Cardiac fibroblast (primary cell): Measurements from ENCODE around the gene FAM124A.

Experiments
- DNase-seq, 2 donors: peaks; one replicate each; pipeline versions ENCODE4 v3.0.0 to v3.0.0-alpha.2; 2010; ENCODE audit warnings: low read depth in 2 of 2
- H3K4me3 ChIP-seq, 2 donors: replicated peaks in 1 of 2; 1 replicate in 1 of 2; 2 replicates in 1 of 2; pipeline ENCODE4 v1.5.1; 2011; ENCODE audit warnings: low read depth in 2 of 2, low read length in 2 of 2, mild to moderate bottlenecking in 2 of 2, moderate library complexity in 1 of 2
- TF ChIP-seq, protein P1 (sequence below): IDR thresholded peaks from one replicate; pipeline ENCODE4 v1.5.1; 2011; ENCODE audit warnings: low read depth, mild to moderate bottlenecking, low read length, inconsistent platforms

The FAM124A gene

DNA sequence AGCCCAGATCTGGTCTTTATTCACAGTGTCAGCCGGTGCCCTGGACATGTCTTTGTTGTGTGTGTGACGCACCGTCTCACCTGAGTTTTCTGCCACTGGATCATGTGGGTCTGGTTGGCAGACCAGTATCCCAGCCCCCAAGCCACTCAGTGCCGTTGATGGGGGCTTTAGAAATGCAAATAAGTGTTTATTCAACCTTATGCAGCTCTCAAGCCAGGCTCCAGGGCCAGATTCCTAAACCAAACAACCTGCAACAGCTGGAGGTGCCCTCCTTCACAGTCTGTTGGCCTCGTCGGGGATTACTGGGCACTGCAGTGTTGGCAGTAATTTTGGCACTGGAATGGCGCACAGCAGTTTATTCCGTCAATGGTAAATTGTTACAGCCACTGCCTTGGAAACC lies 21.6 kb downstream of the FAM124A start:
- no peak overlapping the region for H3K4me3 ChIP-seq
- no peak for DNase-seq
- TF ChIP-seq, protein P1, sequence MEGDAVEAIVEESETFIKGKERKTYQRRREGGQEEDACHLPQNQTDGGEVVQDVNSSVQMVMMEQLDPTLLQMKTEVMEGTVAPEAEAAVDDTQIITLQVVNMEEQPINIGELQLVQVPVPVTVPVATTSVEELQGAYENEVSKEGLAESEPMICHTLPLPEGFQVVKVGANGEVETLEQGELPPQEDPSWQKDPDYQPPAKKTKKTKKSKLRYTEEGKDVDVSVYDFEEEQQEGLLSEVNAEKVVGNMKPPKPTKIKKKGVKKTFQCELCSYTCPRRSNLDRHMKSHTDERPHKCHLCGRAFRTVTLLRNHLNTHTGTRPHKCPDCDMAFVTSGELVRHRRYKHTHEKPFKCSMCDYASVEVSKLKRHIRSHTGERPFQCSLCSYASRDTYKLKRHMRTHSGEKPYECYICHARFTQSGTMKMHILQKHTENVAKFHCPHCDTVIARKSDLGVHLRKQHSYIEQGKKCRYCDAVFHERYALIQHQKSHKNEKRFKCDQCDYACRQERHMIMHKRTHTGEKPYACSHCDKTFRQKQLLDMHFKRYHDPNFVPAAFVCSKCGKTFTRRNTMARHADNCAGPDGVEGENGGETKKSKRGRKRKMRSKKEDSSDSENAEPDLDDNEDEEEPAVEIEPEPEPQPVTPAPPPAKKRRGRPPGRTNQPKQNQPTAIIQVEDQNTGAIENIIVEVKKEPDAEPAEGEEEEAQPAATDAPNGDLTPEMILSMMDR, result no peak

DNA sequence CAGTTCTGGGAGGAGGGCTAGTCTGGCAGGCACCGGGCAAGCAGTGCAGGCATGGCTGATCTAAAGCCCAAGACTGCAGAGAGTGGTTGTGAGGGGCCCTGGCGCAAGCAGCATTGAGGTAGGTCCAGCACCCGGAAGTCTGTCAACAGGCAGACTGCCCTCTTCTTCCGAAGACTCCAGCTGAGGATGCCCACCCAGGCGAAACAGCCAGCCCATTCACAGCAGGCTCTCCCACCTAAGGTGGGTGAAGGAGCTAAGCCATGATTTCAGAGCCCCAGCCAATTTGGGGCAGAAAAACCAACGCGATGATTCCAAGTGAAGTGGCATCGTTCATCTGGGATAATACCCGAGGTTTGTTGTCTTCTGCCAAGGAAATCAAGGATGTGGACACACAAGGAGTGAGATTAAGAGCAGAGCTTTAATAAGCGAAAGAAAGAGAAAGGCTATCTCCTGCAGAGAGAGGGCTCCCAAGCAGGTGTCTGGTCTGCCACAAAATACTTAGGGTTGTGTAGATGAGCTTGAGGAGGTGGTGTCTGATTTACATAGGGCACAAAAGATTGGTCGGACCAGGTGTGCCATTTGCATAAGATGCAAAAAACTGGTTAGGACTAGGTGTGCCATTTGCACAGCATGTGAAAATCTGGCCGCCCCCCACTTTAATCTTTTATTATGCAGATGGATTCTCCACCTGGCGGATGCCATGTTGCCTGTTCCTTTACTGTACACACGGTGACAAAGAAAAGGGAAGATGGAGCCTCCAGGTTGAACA lies 22.6 kb downstream of the FAM124A start:
- TF ChIP-seq, protein P1, result no peak
- H3K4me3 ChIP-seq, result no peak overlapping the region
- no peak for DNase-seq

DNA sequence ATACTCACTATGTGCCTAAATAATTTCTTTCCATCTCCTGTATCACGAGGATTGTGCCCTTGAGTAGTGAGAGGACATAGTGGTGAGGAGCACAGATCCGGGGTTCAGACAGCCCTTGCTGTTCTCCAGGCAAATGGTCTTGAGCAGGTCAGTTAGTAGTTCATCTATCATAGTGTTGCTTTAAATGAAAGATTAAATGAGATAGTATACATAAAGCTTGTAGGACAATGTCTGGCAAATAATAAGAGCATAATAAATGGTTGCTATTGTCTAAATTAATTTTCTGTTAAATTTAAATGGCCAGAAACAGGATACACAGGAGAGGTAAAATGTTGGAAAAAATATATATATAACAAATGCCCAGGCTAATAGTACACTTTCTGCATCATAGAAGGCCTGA lies 23.4 kb downstream of the FAM124A start:
- DNase-seq, result no peak
- H3K4me3 ChIP-seq, result no peak overlapping the region
- TF ChIP-seq, protein P1, result no peak

DNA sequence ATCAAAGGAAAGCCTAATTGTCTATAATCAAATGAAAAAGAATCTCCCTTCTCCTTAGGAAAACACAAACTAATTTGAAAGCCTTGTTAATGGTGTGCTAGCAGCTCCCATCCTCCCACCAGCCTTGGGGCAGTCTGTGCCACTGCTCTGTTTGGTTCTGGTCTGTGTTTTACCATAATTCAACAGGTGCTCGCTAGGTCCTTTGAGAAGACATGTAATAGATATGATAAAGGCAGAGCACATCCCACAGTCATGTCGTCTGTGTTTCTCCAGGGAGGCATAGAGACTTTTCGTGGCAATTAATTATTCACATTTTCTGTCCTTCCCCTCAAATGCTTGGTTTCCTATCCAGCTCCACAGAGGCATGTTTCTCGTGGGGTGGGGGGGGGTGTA lies 23.8 kb downstream of the FAM124A start:
- H3K4me3 ChIP-seq, result no peak overlapping the region
- TF ChIP-seq, protein P1, result no peak
- DNase-seq, result no peak

DNA sequence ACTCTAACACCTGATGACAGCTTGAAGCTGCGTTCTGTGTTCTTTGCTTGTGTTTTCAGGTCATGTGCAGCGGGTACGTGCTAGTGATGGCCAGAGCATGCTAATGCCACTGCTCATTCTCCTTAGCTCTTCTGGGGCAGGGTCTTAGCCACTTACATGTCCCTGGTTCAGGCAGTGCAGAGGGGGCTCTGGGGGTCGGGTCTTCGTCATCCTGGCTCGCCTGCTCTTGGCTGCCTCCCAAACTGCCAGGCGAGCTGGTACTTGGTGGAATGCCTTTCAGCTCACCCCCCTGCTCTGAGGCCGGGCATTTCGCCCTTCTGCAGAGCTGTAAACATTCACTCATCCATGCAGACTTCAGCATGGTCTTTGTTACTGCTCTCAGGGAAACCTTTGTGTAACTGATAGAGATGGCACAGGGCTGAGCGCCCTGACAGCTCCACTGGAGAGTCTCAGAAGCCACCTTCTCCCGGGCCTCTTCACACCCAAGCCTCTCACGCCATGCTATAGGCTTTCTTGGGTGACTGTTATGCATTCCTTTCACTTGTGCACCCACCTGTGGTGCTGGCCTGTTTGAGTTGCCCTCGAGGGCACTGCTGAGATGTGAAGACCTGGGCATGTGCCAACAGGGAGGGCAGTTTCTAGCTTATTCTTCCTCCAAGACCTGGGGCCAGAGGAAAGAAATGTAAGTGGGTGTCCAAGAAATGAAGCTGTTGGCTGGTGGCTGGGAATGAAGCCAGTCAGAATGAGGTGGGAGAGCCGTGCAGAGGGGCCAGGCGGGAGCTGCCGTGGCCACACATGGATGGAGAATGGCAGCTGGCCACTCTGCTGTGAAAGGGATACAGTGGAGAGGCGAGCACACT lies 24.4 kb downstream of the FAM124A start:
- DNase-seq, result no peak
- no peak overlapping the region for H3K4me3 ChIP-seq
- TF ChIP-seq, protein P1, result no peak

DNA sequence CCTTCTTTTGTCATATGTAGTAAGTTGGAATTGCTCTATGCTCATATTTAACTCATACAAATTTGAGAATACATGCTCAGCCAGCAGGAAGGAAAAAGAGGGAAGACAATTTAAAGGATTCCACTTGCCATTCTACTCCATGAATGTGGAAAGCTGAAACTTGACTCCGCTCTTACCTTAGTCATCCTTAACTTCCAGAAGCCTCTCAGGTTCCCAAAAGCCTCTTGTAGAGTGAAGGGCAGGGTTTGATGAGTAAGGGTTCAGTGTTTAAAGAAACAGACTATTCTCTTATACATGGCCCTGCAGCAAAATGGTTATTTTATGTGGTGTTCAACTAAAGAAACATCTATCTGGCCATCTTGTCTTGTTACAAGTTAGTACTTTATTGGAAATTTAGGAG lies 27.1 kb downstream of the FAM124A start:
- DNase-seq, result no peak
- H3K4me3 ChIP-seq, result no peak overlapping the region
- TF ChIP-seq, protein P1, result no peak
